GM12878 (cell line): ENCODE results near the gene ITGAL. TPM values are rescaled to one million over a fixed set of nuclear protein-coding genes. Genes with fewer than 3 reads are reported as not detected.

Source experiments
- DPF2 ChIP-seq: fragments of 450-650 bp; IDR thresholded peaks from 2 replicates; pipeline ENCODE4 v1.6.1; 2017; ENCODE audit warnings: mild to moderate bottlenecking
- HCFC1 ChIP-seq: fragments of 150-350 bp; IDR thresholded peaks from 2 replicates; pipeline ENCODE4 v1.6.1; 2014; ENCODE audit warnings: low read length
- HDGF ChIP-seq: fragments of 450-650 bp; IDR thresholded peaks from 2 replicates; pipeline ENCODE4 v1.6.1; 2016; ENCODE audit warnings: antibody characterized with exemption
- KLF5 ChIP-seq: fragments of 450-650 bp; IDR thresholded peaks from 2 replicates; pipeline ENCODE4 v1.6.1; 2014; ENCODE audit warnings: mild to moderate bottlenecking; ENCODE audit not compliant: partially characterized antibody
- NRF1 ChIP-seq: conservative IDR thresholded peaks from 2 replicates; pipeline ENCODE4 v1.6.1; 2011; ENCODE audit warnings: mild to moderate bottlenecking, low read depth, low read length, improper control_type of control experiment
- PKNOX1 ChIP-seq: fragments of 450-650 bp; IDR thresholded peaks from 2 replicates; pipeline ENCODE4 v1.6.1; 2016; ENCODE audit warnings: mild to moderate bottlenecking
- PRDM15 ChIP-seq: fragments of 450-650 bp; formaldehyde crosslinking; IDR thresholded peaks from 2 replicates; pipeline ENCODE4 v1.4.0; 2020; ENCODE audit warnings: mild to moderate bottlenecking, moderate library complexity
- RB1 ChIP-seq: fragments of 450-650 bp; formaldehyde crosslinking; IDR thresholded peaks from 2 replicates; pipeline ENCODE4 v1.6.1; 2017; ENCODE audit warnings: mild to moderate bottlenecking, borderline replicate concordance
- RELB ChIP-seq: fragments of 450-650 bp; IDR thresholded peaks from 2 replicates; pipeline ENCODE4 v1.6.1; 2017; ENCODE audit warnings: low read depth, mild to moderate bottlenecking, moderate library complexity
- SP1 ChIP-seq: IDR thresholded peaks from one replicate; pipeline ENCODE4 v1.6.1; 2011; ENCODE audit warnings: low read depth, low read length
- SREBF1 ChIP-seq: IDR thresholded peaks from 2 replicates; pipeline ENCODE4 v1.6.1; 2012; ENCODE audit warnings: mild to moderate bottlenecking, low read length
- YBX1 ChIP-seq: fragments of 450-650 bp; IDR thresholded peaks from 2 replicates; pipeline ENCODE4 v1.6.1; 2016; ENCODE audit warnings: antibody characterized with exemption
- ZNF207 ChIP-seq: fragments of 450-650 bp; IDR thresholded peaks from 2 replicates; pipeline ENCODE4 v1.6.1; 2014; ENCODE audit warnings: antibody characterized with exemption, mild to moderate bottlenecking, borderline replicate concordance
- ZNF687 ChIP-seq: fragments of 450-650 bp; IDR thresholded peaks from 2 replicates; pipeline ENCODE4 v1.6.1; 2017; ENCODE audit warnings: mild to moderate bottlenecking, moderate library complexity
- polyA plus RNA-seq, 11 experiments: library from polyadenylated mRNA; depleted of rRNA in 4 of 11; unstranded in 6 of 11; stranded (reverse) in 5 of 11; fragments of >200 nt; fragmentation: Nextera tagmentation in 4 of 11; fragmentation: Illumina TruSeq in 1 of 11; extraction: Ambion mirVana in 4 of 11; extraction: Trizol in 1 of 11; gene quantifications; 1 replicate in 1 of 11; 2 replicates in 10 of 11; pipeline versions ENCODE4 v1.2.1 to v1.2.3, GENCODE V29; 2011 to 2016; ENCODE audit warnings: inconsistent platforms in 2 of 11, missing spikeins in 2 of 11, low read depth in 1 of 11
- total RNA-seq, 4 experiments: library from RNA; depleted of rRNA in 3 of 4; stranded (reverse); fragments of >200 nt in 3 of 4; fragmentation: Illumina TruSeq in 1 of 4; extraction: Trizol in 1 of 4; gene quantifications; 2 replicates each; pipeline versions ENCODE4 v1.2.1 to v1.2.3, GENCODE V29; 2013 to 2021

Gene ITGAL
- total and polyA plus RNA-seq, 10 of the 15 experiments (the other 5 are each of a cell fraction or from before 2014, with no cell fraction given), result 10.7 to 170 (median 96.9) TPM

- TF ChIP-seq ZNF687 (0 out of 2 replicates have a peak, but pooled peaks have one; percentile 55), ZNF207 (no peak), HCFC1 (no peak), NRF1 (no peak), DPF2 (peak; percentile 16), RELB (0 out of 2 replicates have a peak, but pooled peaks have one; percentile 8), RB1 (peak; percentile 75; the same call in 1 of the 2 replicates), PKNOX1 (no peak), HDGF (no peak; the same call in 1 of the 2 replicates), KLF5 (no peak), SP1 (no peak), SREBF1 (no peak), PRDM15 (CRISPR knock-in tag) (no peak), YBX1 (no peak)
These were observed 55.2 kb downstream of the ITGAL start (continued) for GRCh38 chr16:30527635-30528178.
